ENCODE data around the gene NPM1.

Gene NPM1

GRCh38 chr5:171420431-171421241 lies 33.0 kb downstream of the NPM1 start:
- H4K12ac ChIP-seq (ENCODE audit: low read depth, low read length) = no peak overlapping the region
- H3K79me2 ChIP-seq (ENCODE audit: control insufficient read depth, insufficient read depth, low read length, poor library complexity) = no peaks in the 10 kb centered on the region
- no peak overlapping the region for H3K27ac ChIP-seq (ENCODE audit: low read depth, low read length)
- no peak overlapping the region for H3K9ac ChIP-seq (ENCODE audit: low read length)
- H3K4ac ChIP-seq (ENCODE audit: low read depth, low read length) = no peak overlapping the region
- no peak overlapping the region for H3K14ac ChIP-seq (ENCODE audit: low read length)
- no peak overlapping the region for H2BK12ac ChIP-seq (ENCODE audit: low read length)
- H2BK5ac ChIP-seq (ENCODE audit: low read depth, low read length, poor library complexity) = no peak overlapping the region
- H3K4me2 ChIP-seq (ENCODE audit: low read length) = peak overlapping the region; percentile 82
- WGBS (ENCODE audit: extremely low coverage, insufficient coverage, insufficient read length) = no CpG with 5 or more reads among the region's 65 CpGs
- no peak for DNase-seq
- no peak overlapping the region for H3K18ac ChIP-seq (ENCODE audit: low read length)
- peaks cover 8 to 12% of the 10 kb centered on the region in 2 experiments for H3K4me1 ChIP-seq (ENCODE audit: control insufficient read depth in 1 of 2, insufficient read depth in 2 of 2, low read length in 2 of 2)
- H3K36me3 ChIP-seq (ENCODE audit: control insufficient read depth in 1 of 2, insufficient read depth in 2 of 2, low read length in 2 of 2) = no peaks in the 10 kb centered on the region
- H4K91ac ChIP-seq (ENCODE audit: low read depth, low read length) = no peak overlapping the region
- peaks cover 33% of the 10 kb centered on the region for H3K27me3 ChIP-seq (ENCODE audit: insufficient read depth, low read length)
- peaks cover 3% of the 10 kb centered on the region for H3K9me3 ChIP-seq (ENCODE audit: insufficient read depth, low read depth, low read length)
- no peak overlapping the region for H3K23ac ChIP-seq (ENCODE audit: low read length)
- H2BK120ac ChIP-seq (ENCODE audit: insufficient read depth, low read length, poor library complexity) = no peak overlapping the region
- no peak overlapping the region for H3K4me3 ChIP-seq (ENCODE audit: low read depth, low read length)
- no peak overlapping the region for H4K8ac ChIP-seq (ENCODE audit: low read depth, low read length)
- H2AFZ ChIP-seq (ENCODE audit: insufficient read depth, low read length, poor library complexity) = no peak overlapping the region
- H3K79me1 ChIP-seq (ENCODE audit: low read length) = no peaks in the 10 kb centered on the region
- no peak overlapping the region for H2AK5ac ChIP-seq (ENCODE audit: low read length)

- Histone ChIP-seq H3K23ac (ENCODE audit: low read length) (no peak overlapping the region), H4K8ac (ENCODE audit: low read depth, low read length) (no peak overlapping the region), H2BK12ac (ENCODE audit: low read length) (no peak overlapping the region), H3K79me1 (ENCODE audit: low read length) (no peaks in the 10 kb centered on the region), H2BK120ac (ENCODE audit: insufficient read depth, low read length, poor library complexity) (no peak overlapping the region), H3K4ac (ENCODE audit: low read depth, low read length) (no peak overlapping the region), H4K91ac (ENCODE audit: low read depth, low read length) (no peak overlapping the region), H2BK5ac (ENCODE audit: low read depth, low read length, poor library complexity) (no peak overlapping the region), H3K36me3 (ENCODE audit: control insufficient read depth in 1 of 2, insufficient read depth in 2 of 2, low read length in 2 of 2) (no peaks in the 10 kb centered on the region), H3K4me1 (ENCODE audit: control insufficient read depth in 1 of 2, insufficient read depth in 2 of 2, low read length in 2 of 2) (peaks cover 8 to 12% of the 10 kb centered on the region in 2 experiments), H3K14ac (ENCODE audit: low read length) (no peak overlapping the region), H2AFZ (ENCODE audit: insufficient read depth, low read length, poor library complexity) (no peak overlapping the region), H3K9ac (ENCODE audit: low read length) (no peak overlapping the region), H2AK5ac (ENCODE audit: low read length) (no peak overlapping the region), H4K12ac (ENCODE audit: low read depth, low read length) (no peak overlapping the region), H3K79me2 (ENCODE audit: control insufficient read depth, insufficient read depth, low read length, poor library complexity) (no peaks in the 10 kb centered on the region), H3K9me3 (ENCODE audit: insufficient read depth, low read depth, low read length) (peaks cover 3% of the 10 kb centered on the region), H3K18ac (ENCODE audit: low read length) (no peak overlapping the region), H3K27me3 (ENCODE audit: insufficient read depth, low read length) (peaks cover 33% of the 10 kb centered on the region), H3K4me3 (ENCODE audit: low read depth, low read length) (no peak overlapping the region), H3K27ac (ENCODE audit: low read depth, low read length) (no peak overlapping the region), H3K4me2 (ENCODE audit: low read length) (no peak overlapping the region)
- no CpG with 5 or more reads among the region's 16 CpGs for WGBS (ENCODE audit: extremely low coverage, insufficient coverage, insufficient read length)
- DNase-seq = no peak
Observed at GRCh38 chr5:171421331-171422262, 33.9 kb downstream of the NPM1 start.

- no CpG with 5 or more reads among the region's 2 CpGs for WGBS (ENCODE audit: extremely low coverage, insufficient coverage, insufficient read length)
- Histone ChIP-seq H2BK12ac (ENCODE audit: low read length) (no peak overlapping the region), H3K18ac (ENCODE audit: low read length) (no peak overlapping the region), H3K4me3 (ENCODE audit: low read depth, low read length) (no peak overlapping the region), H3K9me3 (ENCODE audit: insufficient read depth, low read depth, low read length) (peaks cover 3% of the 10 kb centered on the region), H4K91ac (ENCODE audit: low read depth, low read length) (no peak overlapping the region), H3K79me1 (ENCODE audit: low read length) (no peaks in the 10 kb centered on the region), H3K23ac (ENCODE audit: low read length) (no peak overlapping the region), H3K27me3 (ENCODE audit: insufficient read depth, low read length) (peaks cover 33% of the 10 kb centered on the region), H3K27ac (ENCODE audit: low read depth, low read length) (no peak overlapping the region), H3K36me3 (ENCODE audit: control insufficient read depth in 1 of 2, insufficient read depth in 2 of 2, low read length in 2 of 2) (no peaks in the 10 kb centered on the region), H3K9ac (ENCODE audit: low read length) (no peak overlapping the region), H4K8ac (ENCODE audit: low read depth, low read length) (no peak overlapping the region), H2BK5ac (ENCODE audit: low read depth, low read length, poor library complexity) (no peak overlapping the region), H3K79me2 (ENCODE audit: control insufficient read depth, insufficient read depth, low read length, poor library complexity) (no peaks in the 10 kb centered on the region), H2AFZ (ENCODE audit: insufficient read depth, low read length, poor library complexity) (no peak overlapping the region), H3K4me1 (ENCODE audit: control insufficient read depth in 1 of 2, insufficient read depth in 2 of 2, low read length in 2 of 2) (peaks cover 8 to 12% of the 10 kb centered on the region in 2 experiments), H2BK120ac (ENCODE audit: insufficient read depth, low read length, poor library complexity) (no peak overlapping the region), H3K4ac (ENCODE audit: low read depth, low read length) (no peak overlapping the region), H3K4me2 (ENCODE audit: low read length) (no peak overlapping the region), H3K14ac (ENCODE audit: low read length) (no peak overlapping the region), H4K12ac (ENCODE audit: low read depth, low read length) (no peak overlapping the region), H2AK5ac (ENCODE audit: low read length) (no peak overlapping the region)
- DNase-seq = no peak
Observed at GRCh38 chr5:171422495-171422894, 34.8 kb downstream of the NPM1 start.

- no peak overlapping the region for H2AK5ac ChIP-seq (ENCODE audit: low read length)
- H3K36me3 ChIP-seq (ENCODE audit: control insufficient read depth in 1 of 2, insufficient read depth in 2 of 2, low read length in 2 of 2) = no peaks in the 10 kb centered on the region
- H3K27ac ChIP-seq (ENCODE audit: low read depth, low read length) = no peak overlapping the region
- peaks cover 8 to 12% of the 10 kb centered on the region in 2 experiments for H3K4me1 ChIP-seq (ENCODE audit: control insufficient read depth in 1 of 2, insufficient read depth in 2 of 2, low read length in 2 of 2)
- H3K4ac ChIP-seq (ENCODE audit: low read depth, low read length) = no peak overlapping the region
- H3K4me3 ChIP-seq (ENCODE audit: low read depth, low read length) = no peak overlapping the region
- H2BK5ac ChIP-seq (ENCODE audit: low read depth, low read length, poor library complexity) = no peak overlapping the region
- H2AFZ ChIP-seq (ENCODE audit: insufficient read depth, low read length, poor library complexity) = no peak overlapping the region
- WGBS (ENCODE audit: extremely low coverage, insufficient coverage, insufficient read length) = no CpG with 5 or more reads among the region's 26 CpGs
- no peaks in the 10 kb centered on the region for H3K79me2 ChIP-seq (ENCODE audit: control insufficient read depth, insufficient read depth, low read length, poor library complexity)
- H3K79me1 ChIP-seq (ENCODE audit: low read length) = no peaks in the 10 kb centered on the region
- no peak overlapping the region for H2BK12ac ChIP-seq (ENCODE audit: low read length)
- no peak overlapping the region for H3K14ac ChIP-seq (ENCODE audit: low read length)
- H3K9ac ChIP-seq (ENCODE audit: low read length) = no peak overlapping the region
- H3K9me3 ChIP-seq (ENCODE audit: insufficient read depth, low read depth, low read length) = peaks cover 3% of the 10 kb centered on the region
- no peak overlapping the region for H3K23ac ChIP-seq (ENCODE audit: low read length)
- H2BK120ac ChIP-seq (ENCODE audit: insufficient read depth, low read length, poor library complexity) = no peak overlapping the region
- no peak overlapping the region for H4K8ac ChIP-seq (ENCODE audit: low read depth, low read length)
- H4K91ac ChIP-seq (ENCODE audit: low read depth, low read length) = no peak overlapping the region
- no peak overlapping the region for H3K4me2 ChIP-seq (ENCODE audit: low read length)
- no peak for DNase-seq
- H3K18ac ChIP-seq (ENCODE audit: low read length) = no peak overlapping the region
- no peak overlapping the region for H4K12ac ChIP-seq (ENCODE audit: low read depth, low read length)
- peaks cover 33% of the 10 kb centered on the region for H3K27me3 ChIP-seq (ENCODE audit: insufficient read depth, low read length)
Observed at GRCh38 chr5:171422902-171423663, 35.4 kb downstream of the NPM1 start.
